HuH-7.5 (cell line): ENCODE measurements around the gene PPP2R3B.

Source experiments
- DNase-seq: peaks from one replicate; pipeline ENCODE4 v3.0.0; 2011; ENCODE audit warnings: low spot score

Gene PPP2R3B

DNA sequence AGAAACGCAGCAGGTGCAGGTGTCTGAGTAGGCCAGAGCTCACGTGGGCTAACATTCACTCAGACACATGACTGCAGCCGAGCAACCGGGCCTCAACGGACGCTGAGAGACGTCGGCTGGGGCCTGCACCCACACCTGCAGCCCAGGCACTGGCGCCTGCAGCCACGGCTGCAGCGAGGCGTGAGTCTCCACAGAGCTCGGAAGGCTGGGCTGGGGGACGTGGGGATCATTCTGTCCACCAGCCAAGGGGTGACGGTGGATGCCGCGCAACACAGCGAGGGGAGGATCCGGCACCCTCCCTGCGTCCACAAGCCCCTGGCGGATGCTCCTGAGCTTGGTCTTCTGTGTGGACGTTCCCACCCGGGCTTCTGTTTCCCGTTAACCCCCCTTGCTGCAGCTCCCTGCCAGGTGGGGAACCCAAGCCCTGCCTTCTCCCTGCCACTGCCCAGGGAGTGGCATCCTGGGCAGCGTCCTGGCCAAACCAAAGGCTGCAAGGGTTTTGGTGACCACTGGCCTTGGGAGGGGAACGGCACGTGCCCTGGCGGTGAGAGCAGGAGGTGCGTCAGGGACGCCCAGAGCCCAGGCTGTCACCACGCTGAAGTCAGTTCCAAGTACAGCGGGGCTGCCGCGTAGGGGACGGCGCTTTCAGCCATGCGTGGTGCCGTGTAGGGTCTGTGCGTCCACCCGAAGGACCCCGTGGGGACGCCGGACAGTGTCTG lies 16.3 kb downstream of the PPP2R3B start:
- DNase-seq, result no peak

GRCh38 chrX:369563-370101 lies 17.1 kb downstream of the PPP2R3B start:
- peak; percentile 56 for DNase-seq

- peak; percentile 43 for DNase-seq
Observed at GRCh38 chrX:368811-369562, 17.7 kb downstream of the PPP2R3B start.

DNA sequence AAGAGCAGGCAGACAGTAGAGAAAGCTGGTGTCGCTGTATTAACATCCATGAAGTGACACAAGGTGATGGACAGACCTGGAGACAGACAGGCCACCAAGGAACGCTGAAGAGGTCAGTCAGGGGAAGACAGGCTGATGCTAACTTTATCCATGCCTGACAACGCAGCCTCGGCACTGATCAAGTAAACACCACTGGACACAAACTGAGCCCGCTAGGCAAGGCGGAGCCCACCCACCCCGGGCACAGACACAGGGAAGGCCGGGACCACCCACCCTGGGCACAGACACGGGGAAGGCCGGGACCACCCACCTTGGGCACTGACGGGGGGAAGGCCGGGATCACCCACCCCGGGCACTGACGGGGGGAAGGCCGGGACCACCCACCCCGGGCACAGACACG lies 18.8 kb downstream of the PPP2R3B start:
- no peak for DNase-seq

DNA sequence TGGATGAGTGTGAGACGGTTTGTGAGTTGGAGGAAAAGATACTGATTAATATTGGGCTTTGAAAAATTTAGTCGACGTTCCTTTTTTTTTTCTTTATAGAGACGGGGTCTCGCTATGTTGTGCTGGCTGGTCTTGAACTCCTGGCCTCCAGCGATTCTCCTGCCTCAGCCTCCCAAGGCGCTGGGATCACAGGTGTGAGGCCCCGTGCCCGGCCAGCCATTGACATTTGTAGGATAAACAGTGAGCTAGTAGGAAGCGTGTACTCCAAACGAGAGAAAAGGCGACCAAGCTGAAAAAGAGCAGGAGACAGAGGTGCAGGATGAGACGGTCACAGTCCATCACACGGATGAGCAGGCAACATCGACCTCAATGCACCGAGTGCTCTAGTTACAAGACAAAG lies 19.4 kb downstream of the PPP2R3B start:
- DNase-seq, result no peak

DNA sequence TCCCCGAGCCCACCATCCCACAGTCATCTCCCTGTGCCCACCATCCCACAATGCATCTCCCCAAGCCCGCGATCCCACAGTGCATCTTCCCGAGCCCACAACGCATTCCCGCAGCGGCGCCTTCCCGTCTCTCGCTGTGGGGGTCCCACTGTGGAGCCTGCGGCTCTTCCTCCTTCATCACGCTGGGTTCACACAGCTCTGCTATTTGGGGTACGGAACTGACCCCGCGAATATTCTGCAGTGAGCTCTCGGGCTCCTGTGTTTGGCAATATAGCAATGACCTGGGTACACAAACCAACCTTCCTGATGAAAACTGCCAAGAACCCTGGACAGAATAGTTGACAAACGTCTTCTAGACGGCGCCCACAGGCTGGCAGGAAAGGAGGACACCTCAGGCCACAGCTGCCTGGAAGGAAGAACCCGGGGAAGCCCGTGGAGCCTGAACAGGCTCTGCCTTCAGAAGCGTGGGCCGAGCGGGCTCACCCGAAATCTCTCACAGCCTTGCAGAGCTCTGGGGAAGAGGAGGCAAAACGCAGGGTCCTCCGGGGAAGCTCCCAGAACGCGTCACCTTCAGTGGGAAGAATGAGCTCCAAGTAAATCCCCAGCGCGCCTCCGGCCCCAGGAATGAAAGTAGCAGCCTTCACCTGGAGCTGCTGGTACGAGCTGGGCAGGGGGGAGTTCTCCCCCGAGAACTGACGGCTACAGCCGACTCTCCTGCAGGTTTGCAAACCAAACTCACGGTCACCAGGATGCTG lies 22.9 kb downstream of the PPP2R3B start:
- no peak for DNase-seq

GRCh38 chrX:362937-363620 lies 23.6 kb downstream of the PPP2R3B start:
- no peak for DNase-seq

- DNase-seq, result no peak
Observed at GRCh38 chrX:362351-362750, 24.4 kb downstream of the PPP2R3B start.

DNA sequence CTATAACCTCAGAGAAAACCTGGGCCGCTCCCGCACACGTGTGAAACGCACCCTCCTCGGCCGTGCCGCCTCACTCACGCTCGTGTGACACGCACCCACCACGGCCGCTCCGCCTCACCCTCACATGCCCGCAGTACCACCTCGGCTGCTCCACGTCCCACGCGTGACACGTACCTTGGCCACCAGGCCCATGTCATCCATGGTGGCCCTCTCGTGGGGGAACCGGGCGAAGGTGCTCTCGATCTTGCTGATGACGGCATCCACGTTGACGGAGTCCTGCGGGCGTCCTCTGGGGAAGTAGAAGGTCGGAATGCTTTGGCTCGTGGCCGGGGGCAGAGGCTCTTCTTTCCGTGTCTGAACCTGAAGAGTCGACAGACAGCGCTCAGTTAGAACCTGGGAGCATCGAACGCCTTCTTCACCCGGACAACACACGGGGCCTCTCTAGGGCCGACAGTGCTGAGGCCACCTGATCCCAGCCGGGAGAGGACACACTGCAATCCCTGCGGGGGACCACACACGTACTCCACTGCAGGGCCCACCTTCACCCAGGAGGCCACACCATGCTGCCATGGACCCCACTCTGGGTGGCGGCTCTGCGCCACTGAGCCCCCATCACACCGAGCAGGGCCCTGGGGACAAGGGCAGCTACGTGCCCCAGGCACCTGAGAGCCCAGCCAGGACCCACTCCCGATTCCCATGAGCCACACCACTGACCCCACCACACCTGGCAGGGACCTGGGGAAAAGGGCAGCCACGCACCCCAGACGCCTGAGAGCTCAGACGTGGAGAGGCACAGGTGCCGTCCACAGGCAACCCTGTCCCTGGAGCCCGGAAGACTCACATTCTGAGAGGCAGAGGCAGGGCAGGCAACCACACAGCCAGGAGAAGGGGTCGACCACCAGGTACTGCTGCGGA lies 25.2 kb downstream of the PPP2R3B start:
- no peak for DNase-seq

- no peak for DNase-seq
Observed at GRCh38 chrX:360496-361150, 26.1 kb downstream of the PPP2R3B start.

GRCh38 chrX:358651-359143 lies 28.0 kb downstream of the PPP2R3B start:
- DNase-seq, result no peak

GRCh38 chrX:357693-358471 lies 28.8 kb downstream of the PPP2R3B start:
- no peak for DNase-seq

DNA sequence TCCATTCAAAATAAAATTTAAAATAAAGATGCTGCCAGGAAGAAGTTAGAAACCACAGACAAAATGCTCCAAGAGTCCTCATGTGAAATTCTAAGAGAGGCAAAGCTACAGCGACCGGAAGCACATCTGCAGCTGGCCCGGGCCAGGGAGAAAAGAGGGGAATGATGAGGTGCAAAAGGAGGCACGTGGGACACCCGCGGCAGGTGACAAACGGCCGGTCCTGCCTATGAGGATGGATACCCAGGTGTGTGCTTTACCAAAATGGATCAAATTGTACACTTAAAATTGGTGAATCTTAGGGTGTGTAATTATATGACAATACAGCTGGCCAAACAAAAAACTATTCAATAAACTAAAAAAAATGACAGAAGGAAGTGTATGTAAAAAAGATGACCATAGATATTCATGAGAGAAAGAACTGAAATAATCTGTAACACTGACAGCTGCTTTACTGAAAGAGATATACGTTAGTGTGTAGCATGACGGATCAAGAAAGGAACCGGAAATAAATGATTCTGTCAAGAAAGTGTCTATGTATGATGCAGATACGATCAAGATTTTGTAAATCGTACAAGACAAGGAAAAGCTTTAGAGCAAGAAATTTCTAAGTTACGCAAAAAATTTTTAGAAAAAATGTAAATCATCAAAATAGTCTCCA lies 29.5 kb downstream of the PPP2R3B start:
- DNase-seq, result no peak

- no peak for DNase-seq
Observed at GRCh38 chrX:356385-357034, 30.2 kb downstream of the PPP2R3B start.

- no peak for DNase-seq
Observed at GRCh38 chrX:355329-356050, 31.2 kb downstream of the PPP2R3B start.

DNA sequence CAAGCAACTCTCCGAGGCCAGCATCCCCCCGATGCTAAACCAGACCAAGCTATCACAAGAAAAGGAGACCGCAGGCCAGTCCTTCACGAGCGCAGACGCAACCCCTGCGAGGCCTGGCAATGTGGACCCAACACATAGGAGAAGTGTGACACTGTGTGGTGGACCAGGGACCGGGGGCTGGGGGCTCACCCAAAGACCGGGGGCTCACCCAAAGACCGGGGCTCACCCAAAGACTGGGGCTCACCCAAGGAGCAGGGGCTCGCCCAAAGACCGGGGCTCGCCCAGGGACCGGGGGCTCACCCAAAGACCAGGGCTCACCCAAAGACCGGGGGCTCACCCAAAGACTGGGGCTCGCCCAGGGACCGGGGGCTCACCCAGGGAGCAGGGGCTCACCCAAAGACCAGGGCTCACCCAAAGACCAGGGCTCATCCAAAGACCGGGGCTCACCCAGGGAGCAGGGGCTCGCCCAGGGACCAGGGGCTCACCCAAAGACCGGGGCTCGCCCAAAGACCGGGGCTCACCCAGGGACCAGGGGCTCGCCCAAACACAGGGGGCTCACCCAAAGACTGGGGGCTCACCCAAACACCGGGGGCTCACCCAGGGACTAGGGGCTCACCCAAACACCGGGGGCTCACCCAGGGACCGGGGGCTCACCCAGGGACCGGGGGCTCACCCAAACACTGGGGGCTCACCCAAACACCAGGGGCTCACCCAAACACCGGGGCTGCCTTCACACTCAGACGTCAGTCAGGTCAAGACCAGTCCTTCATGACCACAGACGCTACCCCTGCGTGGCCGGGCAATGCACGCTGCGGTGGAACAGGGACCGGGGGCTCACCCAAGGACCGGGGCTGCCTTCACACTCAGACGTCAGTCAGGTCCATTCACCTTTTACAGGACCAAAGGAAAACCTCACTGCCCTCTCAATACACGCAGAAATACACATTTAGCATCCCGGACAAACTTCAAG lies 32.9 kb downstream of the PPP2R3B start:
- no peak for DNase-seq
